RWPE2 (cell line): Measurements from ENCODE around the gene PKNOX2.
A peak's percentile ranks its signal among the peaks of the same experiment; 100 is the strongest.

Experiments
- ATAC-seq: fragments of 200-7000 bp; cut with Tn5 transposase; 3 replicates; pipeline ENCODE4 v1.9.1; 2021; ENCODE audit warnings: low read depth
- DNase-seq: peaks from one replicate; pipeline ENCODE4 v3.0.0-alpha.2; 2020; ENCODE audit warnings: low spot score
- H3K27ac ChIP-seq: fragments of 450-650 bp; 2 replicates; pipeline ENCODE4 v1.5.1; 2017; ENCODE audit warnings: mild to moderate bottlenecking; ENCODE audit not compliant: poor library complexity, severe bottlenecking
- H3K27me3 ChIP-seq: fragments of 250-450 bp; sonication (Bioruptor Pico); 2 replicates; pipeline ENCODE4 v1.5.1; 2021; ENCODE audit warnings: mild to moderate bottlenecking, moderate library complexity; ENCODE audit not compliant: insufficient read depth, poor library complexity, severe bottlenecking
- H3K36me3 ChIP-seq: fragments of 250-450 bp; sonication (Bioruptor Pico); 2 replicates; pipeline ENCODE4 v1.5.1; 2020; ENCODE audit warnings: low read depth, mild to moderate bottlenecking, moderate library complexity
- H3K4me1 ChIP-seq: fragments of 250-450 bp; sonication (Bioruptor Pico); 2 replicates; pipeline ENCODE4 v1.5.1; 2021; ENCODE audit warnings: mild to moderate bottlenecking, moderate library complexity; ENCODE audit not compliant: insufficient read depth, poor library complexity, severe bottlenecking
- H3K4me3 ChIP-seq: fragments of 250-450 bp; sonication (Bioruptor Pico); 2 replicates; pipeline ENCODE4 v1.5.1; 2021; ENCODE audit warnings: mild to moderate bottlenecking, moderate library complexity; ENCODE audit not compliant: severe bottlenecking
- H3K9me3 ChIP-seq: fragments of 250-450 bp; sonication (Bioruptor Pico); 2 replicates; pipeline ENCODE4 v1.5.1; 2021; ENCODE audit warnings: mild to moderate bottlenecking, moderate library complexity; ENCODE audit not compliant: severe bottlenecking
- TF ChIP-seq, protein P1 (sequence below): fragments of 450-650 bp; IDR thresholded peaks from one replicate; pipeline ENCODE4 v1.5.1; 2017; ENCODE audit warnings: mild to moderate bottlenecking, moderate library complexity; ENCODE audit not compliant: poor library complexity, severe bottlenecking

PKNOX2 gene

DNA sequence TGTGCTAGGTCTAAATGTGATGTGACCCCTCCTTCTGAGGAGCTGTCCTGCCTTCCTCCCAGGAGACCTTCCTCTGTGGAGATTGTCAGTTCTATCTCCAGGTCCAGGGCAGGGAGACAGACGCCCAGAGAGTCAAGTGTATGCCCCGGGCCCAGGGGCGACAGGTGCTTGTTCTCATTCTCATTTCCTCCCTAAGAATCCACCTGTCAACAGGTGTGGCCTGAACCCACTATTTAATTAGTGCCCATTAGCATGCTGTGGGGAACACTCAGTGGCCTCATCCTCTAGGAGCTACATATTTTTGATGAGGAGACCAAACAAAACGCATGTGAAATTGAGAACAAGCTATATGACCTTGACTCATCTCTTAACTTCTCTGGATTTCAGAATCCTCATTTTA, 9.5 kb downstream of the PKNOX2 start:
- no peaks in the 10 kb centered on the region for H3K4me1 ChIP-seq
- peak; percentile 10 for DNase-seq
- ATAC-seq, result no peak

DNA sequence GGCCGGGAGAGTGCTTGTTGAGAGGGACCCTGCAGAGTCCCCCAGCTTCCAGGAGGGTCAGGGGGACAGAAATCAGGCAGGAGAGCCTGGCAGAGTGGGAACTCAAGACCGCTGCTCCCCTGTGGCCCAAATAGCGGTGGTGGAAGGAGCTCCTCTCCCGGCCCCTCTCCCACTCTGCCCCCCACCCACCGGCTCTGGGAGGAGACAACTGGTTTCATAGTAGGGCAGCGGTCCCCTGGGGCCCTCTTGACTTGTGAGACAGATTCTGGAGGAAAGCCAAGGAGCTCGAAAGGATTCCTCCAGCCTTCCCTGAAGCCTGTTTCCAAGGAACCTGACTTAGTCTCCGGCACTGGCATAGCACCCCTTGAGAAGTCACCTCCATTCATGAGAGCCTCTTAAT, 10.1 kb downstream of the PKNOX2 start:
- peak; percentile 44 for DNase-seq
- H3K36me3 ChIP-seq, result no peaks in the 10 kb centered on the region
- no peak overlapping the region for H3K4me3 ChIP-seq
- no peaks in the 10 kb centered on the region for H3K27me3 ChIP-seq
- TF ChIP-seq, protein P1, sequence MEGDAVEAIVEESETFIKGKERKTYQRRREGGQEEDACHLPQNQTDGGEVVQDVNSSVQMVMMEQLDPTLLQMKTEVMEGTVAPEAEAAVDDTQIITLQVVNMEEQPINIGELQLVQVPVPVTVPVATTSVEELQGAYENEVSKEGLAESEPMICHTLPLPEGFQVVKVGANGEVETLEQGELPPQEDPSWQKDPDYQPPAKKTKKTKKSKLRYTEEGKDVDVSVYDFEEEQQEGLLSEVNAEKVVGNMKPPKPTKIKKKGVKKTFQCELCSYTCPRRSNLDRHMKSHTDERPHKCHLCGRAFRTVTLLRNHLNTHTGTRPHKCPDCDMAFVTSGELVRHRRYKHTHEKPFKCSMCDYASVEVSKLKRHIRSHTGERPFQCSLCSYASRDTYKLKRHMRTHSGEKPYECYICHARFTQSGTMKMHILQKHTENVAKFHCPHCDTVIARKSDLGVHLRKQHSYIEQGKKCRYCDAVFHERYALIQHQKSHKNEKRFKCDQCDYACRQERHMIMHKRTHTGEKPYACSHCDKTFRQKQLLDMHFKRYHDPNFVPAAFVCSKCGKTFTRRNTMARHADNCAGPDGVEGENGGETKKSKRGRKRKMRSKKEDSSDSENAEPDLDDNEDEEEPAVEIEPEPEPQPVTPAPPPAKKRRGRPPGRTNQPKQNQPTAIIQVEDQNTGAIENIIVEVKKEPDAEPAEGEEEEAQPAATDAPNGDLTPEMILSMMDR, result no peak
- ATAC-seq, result no peak
- H3K9me3 ChIP-seq, result no peaks in the 10 kb centered on the region
- no peak overlapping the region for H3K27ac ChIP-seq
- no peaks in the 10 kb centered on the region for H3K4me1 ChIP-seq

More for the DNA sequence above, 9.5 kb downstream of the PKNOX2 start:
- Histone ChIP-seq H3K9me3 (no peaks in the 10 kb centered on the region), H3K36me3 (no peaks in the 10 kb centered on the region), H3K27me3 (no peaks in the 10 kb centered on the region), H3K4me3 (no peak overlapping the region), H3K27ac (no peak overlapping the region)
- TF ChIP-seq, protein P1, result no peak

DNA sequence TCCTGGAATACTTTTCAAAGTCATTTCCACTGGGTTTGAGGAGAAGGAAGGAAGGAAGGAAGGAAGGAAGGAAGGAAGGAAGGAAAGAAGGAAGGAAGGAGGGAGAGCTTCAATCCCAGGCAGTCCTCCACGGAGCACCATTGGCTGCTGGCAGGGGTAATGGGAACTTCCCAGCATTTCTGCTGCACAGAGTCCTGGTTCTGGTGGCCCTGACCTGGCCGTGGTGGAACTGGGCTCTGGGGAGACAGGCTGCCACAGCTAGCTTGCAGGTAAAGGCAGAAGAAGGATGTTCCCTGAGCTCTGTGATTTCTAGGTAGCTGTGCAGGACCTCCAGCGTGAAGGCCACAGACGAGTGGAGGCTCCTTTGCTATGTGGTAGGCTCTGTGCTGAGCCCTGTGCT, 10.6 kb downstream of the PKNOX2 start:
- Histone ChIP-seq H3K27ac (no peak overlapping the region), H3K9me3 (no peaks in the 10 kb centered on the region), H3K36me3 (no peaks in the 10 kb centered on the region), H3K4me3 (no peak overlapping the region), H3K4me1 (no peaks in the 10 kb centered on the region), H3K27me3 (no peaks in the 10 kb centered on the region)
- DNase-seq (peak; percentile 38), ATAC-seq (no peak)
- TF ChIP-seq, protein P1, result no peak

DNA sequence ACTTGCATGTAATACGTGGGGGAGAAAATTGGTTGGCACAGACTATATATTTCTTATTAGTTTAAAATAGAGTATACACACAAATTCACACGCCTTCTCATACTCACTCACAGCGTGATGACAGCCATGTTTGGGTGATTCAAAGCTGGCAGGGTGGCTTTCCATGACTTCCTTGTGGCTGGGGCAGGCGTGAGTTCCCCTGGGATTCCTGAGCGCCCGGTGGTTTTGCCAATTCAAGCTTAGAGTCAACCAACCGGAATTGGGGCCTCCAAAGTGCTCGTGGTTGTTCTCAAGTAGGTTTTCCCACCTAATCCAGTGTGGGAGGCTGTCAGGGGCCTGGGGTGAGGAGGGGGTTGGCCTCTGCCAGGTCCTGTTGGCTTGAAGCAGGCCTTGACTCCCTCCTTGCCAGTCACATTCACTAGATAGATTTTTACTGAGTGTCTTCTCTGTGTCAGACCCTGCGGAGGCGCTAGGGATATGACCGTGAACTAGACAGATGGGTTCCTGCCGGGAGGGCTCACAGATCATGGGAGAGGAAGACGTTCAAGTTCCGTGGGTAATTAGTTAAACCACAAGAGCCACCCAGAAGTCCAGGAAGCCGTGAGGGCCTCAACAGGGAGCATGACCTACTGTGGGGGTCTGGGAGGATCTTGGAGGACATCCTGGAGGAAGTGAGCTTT, 11.5 kb downstream of the PKNOX2 start:
- Histone ChIP-seq H3K27ac (no peak overlapping the region), H3K36me3 (no peaks in the 10 kb centered on the region), H3K4me3 (no peak overlapping the region), H3K4me1 (no peaks in the 10 kb centered on the region), H3K9me3 (no peaks in the 10 kb centered on the region), H3K27me3 (no peaks in the 10 kb centered on the region)
- DNase-seq (peak; percentile 33), ATAC-seq (no peak)
- TF ChIP-seq, protein P1, result no peak

DNA sequence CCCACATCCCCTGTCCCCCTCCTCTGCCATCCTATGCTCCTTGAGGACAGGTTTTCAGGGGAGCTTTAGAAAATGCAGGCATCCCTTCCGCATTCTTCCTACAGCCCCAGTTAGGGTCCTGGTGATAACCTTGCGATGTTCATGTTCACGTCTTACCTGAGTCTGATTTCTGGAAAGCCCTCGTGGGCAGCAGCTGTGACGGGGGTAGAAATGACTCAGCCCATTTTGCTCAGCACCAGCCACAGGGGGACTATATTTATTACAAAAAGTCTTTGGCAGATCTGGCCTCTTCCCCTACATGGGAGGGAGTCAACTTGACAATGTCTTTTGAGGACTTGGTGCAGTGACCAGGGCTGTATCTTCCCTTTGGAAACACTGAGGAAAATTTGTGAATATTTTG, 12.3 kb downstream of the PKNOX2 start:
- DNase-seq (peak; percentile 2), ATAC-seq (no peak)
- Histone ChIP-seq H3K27ac (no peak overlapping the region), H3K9me3 (no peaks in the 10 kb centered on the region), H3K27me3 (no peaks in the 10 kb centered on the region), H3K4me1 (no peaks in the 10 kb centered on the region), H3K4me3 (no peak overlapping the region), H3K36me3 (no peaks in the 10 kb centered on the region)
- TF ChIP-seq, protein P1, result no peak
